HepG2 (cell line): ENCODE measurements around the gene TBRG4. TPM values are rescaled to one million over a fixed set of nuclear protein-coding genes. Genes with fewer than 3 reads are reported as not detected.

Source experiments
- ATAC-seq: fragments of 200-7000 bp; cut with Tn5 transposase; 3 replicates; pipeline ENCODE4 v1.9.1; 2020; ENCODE audit warnings: mild to moderate bottlenecking, moderate library complexity
- BruUV-seq: library from RNA; stranded (reverse); fragments of 400-500 nt; replicated peaks from 2 replicates; lab custom pipeline; 2021; lab: Mats Ljungman, UMichigan
- CTCF ChIA-PET: fragments of 300-600 bp; formaldehyde crosslinking; extraction: SDS; loops from one replicate; lab custom pipeline; 2021; ENCODE audit warnings: low total read pairs, inconsistent platforms, low intra/inter-chr PET ratio; lab: Yijun Ruan, JAX
- POLR2A ChIA-PET: fragments of 350-600 bp; sonication (Branson Sonifier 250); formaldehyde crosslinking; loops from one replicate; lab custom pipeline; 2020; ENCODE audit warnings: antibody characterized with exemption, inconsistent platforms; lab: Yijun Ruan, JAX
- DNase-seq: peaks from one replicate; pipeline ENCODE4 v3.0.0-alpha.2; 2015; ENCODE audit warnings: low spot score
- FAIRE-seq: peaks from 3 replicates; lab custom pipeline; 2011; peaks lifted over from hg19 to GRCh38; lab: Jason Lieb, UNC
- H2AFZ ChIP-seq: one replicate; pipeline ENCODE4 v1.6.1; 2011; ENCODE audit warnings: low read length, inconsistent platforms
- H3K27ac ChIP-seq: fragments of 300-600 bp; 3 replicates; pipeline ENCODE4 v1.8.0; 2011; ENCODE audit warnings: mixed run types, mild to moderate bottlenecking, mixed read lengths, low read length, inconsistent platforms; ENCODE audit not compliant: insufficient read depth; ENCODE audit errors: extremely low read length
- H3K27me3 ChIP-seq, 2 experiments: fragments of 200-600 bp in 1 of 2; 2 replicates in 1 of 2; 3 replicates in 1 of 2; pipeline versions ENCODE4 v1.6.0 to v1.8.0; 2011; ENCODE audit warnings: low read length in 2 of 2, mild to moderate bottlenecking in 2 of 2, moderate library complexity in 2 of 2, inconsistent platforms in 1 of 2; ENCODE audit not compliant: insufficient read depth in 2 of 2, control insufficient read depth in 1 of 2
- H3K36me3 ChIP-seq, 2 experiments: fragments of 200-600 bp in 1 of 2; replicated peaks in 1 of 2; 2 replicates in 1 of 2; 3 replicates in 1 of 2; pipeline versions ENCODE4 v1.5.1 to v1.8.0; 2011; ENCODE audit warnings: low read length in 2 of 2, inconsistent platforms in 1 of 2; ENCODE audit not compliant: insufficient read depth in 2 of 2, control insufficient read depth in 1 of 2
- H3K4me1 ChIP-seq: 2 replicates; pipeline ENCODE4 v1.5.1; 2012; ENCODE audit warnings: low read length, inconsistent platforms; ENCODE audit not compliant: insufficient read depth
- H3K4me2 ChIP-seq: 2 replicates; pipeline ENCODE4 v1.6.0; 2011; ENCODE audit warnings: low read depth, low read length, inconsistent platforms
- H3K4me3 ChIP-seq, 3 experiments: fragments of 200-600 bp in 1 of 3; sonication (generic), shearing (Covaris generic) in 1 of 3; replicated peaks in 1 of 3; 2 replicates each; pipeline ENCODE4 v1.5.1; 2011 to 2016; ENCODE audit warnings: low read length in 3 of 3, inconsistent platforms in 2 of 3, low read depth in 2 of 3, mild to moderate bottlenecking in 2 of 3, control low read depth in 1 of 3, mixed read lengths in 1 of 3; ENCODE audit not compliant: insufficient read depth in 1 of 3
- H3K79me2 ChIP-seq: one replicate; pipeline ENCODE4 v1.6.1; 2011; ENCODE audit warnings: low read length, inconsistent platforms; ENCODE audit not compliant: insufficient read depth
- H3K9ac ChIP-seq: 2 replicates; pipeline ENCODE4 v1.6.0; 2011; ENCODE audit warnings: mild to moderate bottlenecking, low read depth, low read length, inconsistent platforms; ENCODE audit not compliant: insufficient read depth
- H3K9me3 ChIP-seq: 2 replicates; pipeline ENCODE4 v1.5.1; 2012; ENCODE audit warnings: mild to moderate bottlenecking, low read length
- H4K20me1 ChIP-seq: 2 replicates; pipeline ENCODE4 v1.6.0; 2011; ENCODE audit warnings: inconsistent platforms, mild to moderate bottlenecking, low read length, moderate library complexity; ENCODE audit not compliant: insufficient read depth
- ISL2 ChIP-seq: sonication (generic); formaldehyde crosslinking; IDR thresholded peaks from 2 replicates; pipeline ENCODE4 v1.5.0; 2020; ENCODE audit warnings: missing genetic modification reagents
- ZBTB4 ChIP-seq: sonication (generic); formaldehyde crosslinking; IDR thresholded peaks from 2 replicates; pipeline ENCODE4 v1.4.0; 2020; ENCODE audit warnings: missing genetic modification reagents, mild to moderate bottlenecking, borderline replicate concordance
- ZNF20 ChIP-seq: sonication (generic); formaldehyde crosslinking; IDR thresholded peaks from 2 replicates; pipeline ENCODE4 v1.4.0; 2020; ENCODE audit warnings: mild to moderate bottlenecking, moderate library complexity, missing genetic modification reagents
- ZNF687 ChIP-seq: sonication (generic); formaldehyde crosslinking; IDR thresholded peaks from 2 replicates; pipeline ENCODE4 v1.5.1; 2020; ENCODE audit warnings: mild to moderate bottlenecking, missing genetic modification reagents, moderate library complexity
- WGBS: methylation state at CpG from one replicate; pipeline ENCODE4 v1.1.6; 2017; ENCODE audit warnings: low lambda C conversion rate; 5-methylcytosine and 5-hydroxymethylcytosine counted together
- in situ Hi-C: cut with HindIII; loops from 2 replicates; pipeline ENCODE4 v1.10.0; 2017; ENCODE audit warnings: low pct_unique_long_range_greater_than_20kb; ENCODE audit not compliant: extremely low pct_ligation_motif_present
- intact Hi-C: fragments of 100-400 bp; cut with micrococcal nuclease; formaldehyde crosslinking; loops from one replicate; pipeline ENCODE4 v1.10.0; 2022; ENCODE audit not compliant: unreplicated experiment
- polyA plus RNA-seq, 8 experiments: library from polyadenylated mRNA; depleted of rRNA in 3 of 8; stranded (reverse) in 7 of 8; unstranded in 1 of 8; fragments of >200 nt; fragmentation: Illumina TruSeq in 4 of 8; extraction: Trizol in 4 of 8; gene quantifications; 2 replicates each; pipeline versions ENCODE4 v1.2.1 to v1.2.3, GENCODE V29; 2011 to 2016; ENCODE audit warnings: low read depth in 4 of 8, missing spikeins in 1 of 8, mixed read lengths in 1 of 8; ENCODE audit not compliant: insufficient read depth in 1 of 8
- total RNA-seq, 5 experiments: library from RNA; depleted of rRNA; stranded (reverse); fragments of >200 nt; fragmentation: Illumina TruSeq; extraction: Trizol; gene quantifications; 2 replicates each; pipeline ENCODE4 v1.2.3, GENCODE V29; 2016; ENCODE audit warnings: low read depth in 1 of 5
- TF ChIP-seq, protein P1 (sequence below): sonication (generic); formaldehyde crosslinking; IDR thresholded peaks from 2 replicates; pipeline ENCODE4 v1.4.0; 2020; ENCODE audit warnings: mild to moderate bottlenecking, missing genetic modification reagents

Gene TBRG4
- total and polyA plus RNA-seq, 2 of the 13 experiments (the other 11 are each of a cell fraction or from before 2014, with no cell fraction given), result 87.8 to 107 TPM

GRCh38 chr7:45125193-45125904 lies 13.9 kb upstream of the TBRG4 start (continued):
- no peak for TF ChIP-seq ZNF20 (CRISPR knock-in tag)
- TF ChIP-seq, all 625 proteins: peak for 0

GRCh38 chr7:45123913-45124710 lies 12.6 kb upstream of the TBRG4 start:
- Histone ChIP-seq H4K20me1 (no peaks in the 10 kb centered on the region), H3K36me3 (no peaks in the 10 kb centered on the region), H3K27ac (no peak overlapping the region), H3K4me2 (peak overlapping the region; percentile 34), H3K9me3 (no peaks in the 10 kb centered on the region), H2AFZ (no peak overlapping the region), H3K4me1 (peaks cover 13% of the 10 kb centered on the region; the same call in 1 of the 2 replicates), H3K27me3 (peaks cover 4 to 41% of the 10 kb centered on the region in 2 experiments; a peak in 4 of 5 replicates), H3K4me3 (no peak overlapping the region; a peak in 1 of 6 replicates), H3K79me2 (no peaks in the 10 kb centered on the region), H3K9ac (no peak overlapping the region)
- DNase-seq (no peak), FAIRE-seq (no peak), ATAC-seq (peak; percentile 69)
- 31% methylated on average over 7 of the region's 12 CpGs for whole genome bisulfite sequencing
- no TSS peak for BruUV-seq
- intact Hi-C loops, result loop anchor here (5.0 kb wide), 1 partner anchor 937 kb away; the partner anchor contains the start of gene GCK
- TF ChIP-seq ZNF687 (CRISPR knock-in tag) (0 out of 2 replicates have a peak, but pooled peaks have one; percentile 2), ZBTB4 (CRISPR knock-in tag) (no peak), ISL2 (CRISPR knock-in tag) (no peak)
- TF ChIP-seq, protein P1, sequence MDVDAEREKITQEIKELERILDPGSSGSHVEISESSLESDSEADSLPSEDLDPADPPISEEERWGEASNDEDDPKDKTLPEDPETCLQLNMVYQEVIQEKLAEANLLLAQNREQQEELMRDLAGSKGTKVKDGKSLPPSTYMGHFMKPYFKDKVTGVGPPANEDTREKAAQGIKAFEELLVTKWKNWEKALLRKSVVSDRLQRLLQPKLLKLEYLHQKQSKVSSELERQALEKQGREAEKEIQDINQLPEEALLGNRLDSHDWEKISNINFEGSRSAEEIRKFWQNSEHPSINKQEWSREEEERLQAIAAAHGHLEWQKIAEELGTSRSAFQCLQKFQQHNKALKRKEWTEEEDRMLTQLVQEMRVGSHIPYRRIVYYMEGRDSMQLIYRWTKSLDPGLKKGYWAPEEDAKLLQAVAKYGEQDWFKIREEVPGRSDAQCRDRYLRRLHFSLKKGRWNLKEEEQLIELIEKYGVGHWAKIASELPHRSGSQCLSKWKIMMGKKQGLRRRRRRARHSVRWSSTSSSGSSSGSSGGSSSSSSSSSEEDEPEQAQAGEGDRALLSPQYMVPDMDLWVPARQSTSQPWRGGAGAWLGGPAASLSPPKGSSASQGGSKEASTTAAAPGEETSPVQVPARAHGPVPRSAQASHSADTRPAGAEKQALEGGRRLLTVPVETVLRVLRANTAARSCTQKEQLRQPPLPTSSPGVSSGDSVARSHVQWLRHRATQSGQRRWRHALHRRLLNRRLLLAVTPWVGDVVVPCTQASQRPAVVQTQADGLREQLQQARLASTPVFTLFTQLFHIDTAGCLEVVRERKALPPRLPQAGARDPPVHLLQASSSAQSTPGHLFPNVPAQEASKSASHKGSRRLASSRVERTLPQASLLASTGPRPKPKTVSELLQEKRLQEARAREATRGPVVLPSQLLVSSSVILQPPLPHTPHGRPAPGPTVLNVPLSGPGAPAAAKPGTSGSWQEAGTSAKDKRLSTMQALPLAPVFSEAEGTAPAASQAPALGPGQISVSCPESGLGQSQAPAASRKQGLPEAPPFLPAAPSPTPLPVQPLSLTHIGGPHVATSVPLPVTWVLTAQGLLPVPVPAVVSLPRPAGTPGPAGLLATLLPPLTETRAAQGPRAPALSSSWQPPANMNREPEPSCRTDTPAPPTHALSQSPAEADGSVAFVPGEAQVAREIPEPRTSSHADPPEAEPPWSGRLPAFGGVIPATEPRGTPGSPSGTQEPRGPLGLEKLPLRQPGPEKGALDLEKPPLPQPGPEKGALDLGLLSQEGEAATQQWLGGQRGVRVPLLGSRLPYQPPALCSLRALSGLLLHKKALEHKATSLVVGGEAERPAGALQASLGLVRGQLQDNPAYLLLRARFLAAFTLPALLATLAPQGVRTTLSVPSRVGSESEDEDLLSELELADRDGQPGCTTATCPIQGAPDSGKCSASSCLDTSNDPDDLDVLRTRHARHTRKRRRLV (CRISPR knock-in tag), result no peak
- CTCF ChIA-PET, result no interaction called here
- POLR2A ChIA-PET, result interaction anchor here (1.4 kb wide), 1 partner anchor 12 kb away, joined by 3 read pairs; the partner anchor contains the start of gene TBRG4
- in situ Hi-C loops, result no loop called here
